ENCODE measurements around the gene PELI2.

Gene PELI2, protein sequence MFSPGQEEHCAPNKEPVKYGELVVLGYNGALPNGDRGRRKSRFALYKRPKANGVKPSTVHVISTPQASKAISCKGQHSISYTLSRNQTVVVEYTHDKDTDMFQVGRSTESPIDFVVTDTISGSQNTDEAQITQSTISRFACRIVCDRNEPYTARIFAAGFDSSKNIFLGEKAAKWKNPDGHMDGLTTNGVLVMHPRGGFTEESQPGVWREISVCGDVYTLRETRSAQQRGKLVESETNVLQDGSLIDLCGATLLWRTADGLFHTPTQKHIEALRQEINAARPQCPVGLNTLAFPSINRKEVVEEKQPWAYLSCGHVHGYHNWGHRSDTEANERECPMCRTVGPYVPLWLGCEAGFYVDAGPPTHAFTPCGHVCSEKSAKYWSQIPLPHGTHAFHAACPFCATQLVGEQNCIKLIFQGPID

GRCh38 chr14:56117765-56118610 is at the start of gene PELI2:
TSS of gene PELI2 (plus strand) at chr14:56118411. CDS start at chr14:56118661, 250 bp downstream.
- peak; percentile 64 to 84 (median 72) for DNase-seq

DNA sequence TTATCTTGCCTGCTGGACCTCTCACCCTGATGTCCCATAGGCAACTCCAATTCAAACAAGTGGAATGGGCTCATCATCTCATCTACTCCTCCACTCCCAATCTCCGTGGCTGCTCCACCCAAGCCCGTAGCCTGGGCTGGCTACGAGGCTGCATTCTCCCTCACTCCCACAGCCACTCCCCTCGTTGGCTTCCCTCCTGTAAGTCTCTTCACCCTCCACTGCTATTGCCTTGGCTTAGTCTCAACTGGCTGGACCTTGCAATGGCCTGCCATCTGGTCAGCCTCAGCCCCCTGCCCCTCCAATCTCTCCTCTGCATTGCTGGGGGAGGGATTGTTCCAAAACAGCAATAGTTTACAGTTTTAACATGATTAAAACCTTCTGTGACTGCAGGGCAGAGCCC is 44.4 kb upstream of the PELI2 start:
- no peak for DNase-seq

DNA sequence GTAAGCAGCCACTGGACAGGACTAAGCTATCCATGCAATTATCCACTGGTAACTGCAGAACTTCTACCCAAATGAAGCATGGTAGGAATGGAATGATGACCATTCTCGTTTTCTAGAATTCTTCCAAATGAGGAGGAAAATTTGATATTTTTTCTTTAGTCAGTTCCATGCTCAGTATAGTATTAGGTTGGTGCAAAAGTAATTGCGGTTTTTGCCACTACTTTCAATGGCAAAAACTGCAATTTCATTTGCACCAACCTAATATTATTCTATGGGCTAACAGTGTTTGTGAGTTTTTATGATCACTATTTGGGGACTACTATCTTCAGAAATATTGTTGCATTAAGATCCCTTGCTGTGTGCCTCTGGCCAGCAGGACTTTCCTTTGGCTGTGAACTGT is 42.9 kb upstream of the PELI2 start:
- DNase-seq = no peak

- DNase-seq = no peak
These were observed 37.1 kb upstream of the PELI2 start for GRCh38 chr14:56081139-56081538.

GRCh38 chr14:56082880-56083279 is 35.3 kb upstream of the PELI2 start:
- no peak for DNase-seq

- DNase-seq = peak in 1 of 3 donors; percentile 10
These were observed 32.7 kb upstream of the PELI2 start for GRCh38 chr14:56085471-56085870.

GRCh38 chr14:56087671-56088471 is 30.3 kb upstream of the PELI2 start:
- no peak for DNase-seq

GRCh38 chr14:56088941-56089340 is 29.3 kb upstream of the PELI2 start:
- no peak for DNase-seq

GRCh38 chr14:56092763-56093162 is 25.4 kb upstream of the PELI2 start:
- peak; percentile 60 to 88 (median 86) for DNase-seq

- peak in 1 of 3 donors; percentile 6 for DNase-seq
These were observed 24.1 kb upstream of the PELI2 start for GRCh38 chr14:56094076-56094475.

- DNase-seq = no peak
These were observed 20.2 kb upstream of the PELI2 start for GRCh38 chr14:56098021-56098420.

GRCh38 chr14:56099081-56099797 is 19.0 kb upstream of the PELI2 start:
- no peak for DNase-seq

DNA sequence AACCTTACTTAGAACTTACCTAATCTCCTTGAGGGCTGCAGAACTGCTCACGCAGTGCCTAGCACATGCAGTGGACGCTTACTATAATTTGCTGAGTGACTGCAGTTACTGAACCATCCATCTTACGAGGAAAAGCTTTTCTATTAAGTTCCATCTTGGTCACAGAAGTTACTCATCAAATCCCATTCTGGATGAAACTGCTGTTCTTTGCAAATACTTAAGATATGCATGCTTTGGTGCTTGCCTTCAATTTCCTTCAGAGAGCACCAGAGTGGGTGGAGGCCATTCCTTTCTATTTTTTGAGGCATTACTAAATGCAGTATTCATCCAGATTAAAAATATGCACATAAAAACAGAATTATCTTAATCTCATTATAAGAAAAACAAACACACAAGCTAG is 17.7 kb upstream of the PELI2 start:
- no peak for DNase-seq

DNA sequence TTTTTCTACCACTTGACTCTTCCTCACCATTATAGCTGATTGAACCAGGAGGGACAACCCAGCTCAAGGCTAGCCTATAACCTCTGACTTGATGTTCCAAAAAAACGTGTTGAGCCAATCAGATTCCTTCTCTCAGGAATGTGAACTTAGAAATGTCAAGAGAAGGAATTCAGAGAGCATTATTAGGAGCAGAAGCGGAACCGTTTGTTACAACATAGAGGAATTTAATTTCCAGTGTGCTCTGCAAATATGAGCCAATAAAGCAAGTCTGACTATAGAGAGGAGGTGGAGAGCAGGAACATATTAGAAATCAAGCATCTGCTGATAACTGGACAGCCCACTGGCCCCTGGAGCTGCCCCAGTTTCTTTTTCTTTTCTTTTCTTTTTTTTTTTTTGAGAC is 15.3 kb upstream of the PELI2 start:
- no peak for DNase-seq

GRCh38 chr14:56107615-56108014 is 10.6 kb upstream of the PELI2 start:
- DNase-seq = no peak

DNA sequence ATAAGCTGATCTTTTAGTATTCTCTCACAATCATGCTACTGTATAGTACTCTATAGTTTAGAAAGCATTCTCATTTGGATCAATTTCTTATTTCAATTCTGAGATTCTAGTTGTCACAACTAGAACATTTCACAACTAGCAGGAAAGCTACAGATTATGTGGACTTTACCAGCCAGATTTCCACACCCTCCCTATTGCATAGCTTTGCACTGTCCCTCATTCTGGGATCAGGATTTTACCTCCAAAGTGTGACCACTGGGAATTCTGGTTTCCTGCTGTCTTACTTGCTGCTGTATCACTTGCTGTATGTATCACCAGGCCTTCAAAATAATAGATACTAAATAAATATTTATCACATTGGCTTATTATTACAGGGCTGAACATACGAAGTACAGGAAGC is 10.2 kb upstream of the PELI2 start:
- DNase-seq = no peak

DNA sequence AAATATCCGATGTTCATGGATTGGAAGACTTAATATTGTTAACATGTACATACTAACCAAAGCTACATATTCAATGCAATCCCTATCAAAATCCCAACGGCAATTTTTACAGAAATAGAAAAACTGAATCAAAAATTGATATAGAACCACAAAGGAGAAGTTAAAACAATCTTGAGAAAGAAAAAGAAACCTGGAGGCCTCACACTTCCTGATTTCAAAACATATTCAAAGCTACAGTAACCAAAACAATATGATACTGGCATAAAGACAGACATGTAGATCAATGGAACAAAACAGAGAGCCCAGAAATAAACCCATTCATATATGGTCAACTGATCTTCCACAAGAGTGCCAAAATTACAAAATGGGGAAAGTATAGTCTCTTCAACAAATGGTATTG is 5.4 kb upstream of the PELI2 start:
- peak in 2 of 3 donors; percentile 37 to 38 for DNase-seq

DNA sequence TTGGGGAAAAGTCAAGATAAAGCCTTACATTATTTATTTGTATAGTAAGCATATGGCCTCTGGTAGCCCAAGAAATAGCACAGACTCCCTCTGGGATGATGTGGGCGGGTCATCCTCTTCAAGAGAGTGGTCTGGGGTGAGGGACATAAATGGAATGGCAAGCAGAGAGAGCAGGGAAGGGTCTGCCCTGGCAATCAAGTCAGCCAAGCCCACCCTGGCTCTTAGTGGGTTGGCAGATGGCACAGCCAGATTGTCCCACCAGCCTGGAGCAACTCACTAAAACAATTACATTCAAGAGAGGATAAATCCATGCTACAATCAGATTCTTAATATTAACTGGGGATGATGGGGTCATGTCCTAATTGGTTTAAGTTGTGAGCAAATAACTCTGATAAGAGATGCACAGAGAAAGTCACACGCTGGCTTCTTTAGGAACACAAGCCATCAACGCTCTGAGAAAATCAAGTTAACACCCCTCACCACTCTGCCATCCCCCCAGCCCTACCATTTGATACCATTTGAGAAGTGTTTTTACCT is 2.8 kb upstream of the PELI2 start:
- DNase-seq = no peak

DNA sequence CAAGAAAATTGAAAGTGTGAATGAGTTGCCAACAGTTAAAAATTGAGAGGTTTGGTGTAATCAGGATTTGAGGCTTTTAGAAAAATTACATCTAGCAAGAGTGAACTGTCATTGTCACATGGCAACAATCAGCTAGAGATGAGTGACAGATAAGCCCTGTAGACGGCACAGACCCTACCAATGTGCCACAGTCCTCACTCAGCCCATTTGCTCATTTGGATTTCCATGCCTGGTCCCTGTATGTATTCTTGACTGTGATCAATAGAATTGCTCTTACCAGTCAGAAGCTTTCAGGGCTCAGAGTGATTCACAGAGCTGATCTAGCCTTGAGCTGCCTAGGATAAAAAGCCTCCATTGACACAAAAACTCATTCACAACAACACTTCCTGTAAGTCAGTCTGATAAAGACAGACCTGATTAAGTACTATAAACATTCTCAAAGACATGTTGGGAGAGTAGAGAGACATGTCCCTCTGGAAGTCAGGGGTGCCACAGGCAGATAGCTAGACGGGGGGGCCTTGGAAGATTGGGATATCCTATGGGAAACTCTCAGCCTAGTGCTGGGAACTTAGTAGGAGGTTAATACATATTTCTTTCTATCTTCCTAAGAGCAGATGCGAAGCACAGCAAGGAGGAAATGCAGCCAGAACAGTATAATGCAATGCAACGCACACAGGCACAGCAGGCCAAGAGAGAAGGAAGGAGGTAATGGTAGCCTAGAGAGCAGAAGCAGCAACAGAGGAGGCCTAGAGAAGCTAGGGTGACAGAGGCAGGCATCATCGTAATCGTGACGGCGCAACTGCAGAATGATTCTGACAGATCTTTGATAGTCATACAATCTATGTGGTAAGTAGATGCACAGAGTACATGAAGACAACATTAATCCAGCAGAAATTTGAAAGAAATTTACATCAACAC is 2.0 kb upstream of the PELI2 start:
- DNase-seq = peak in 2 of 3 donors; percentile 23 to 27

GRCh38 chr14:56118611-56119181 is 485 bp downstream of the PELI2 start:
- peak; percentile 37 to 85 (median 70) for DNase-seq
